ENCODE results near the gene MOB2. TPM values are rescaled to one million over a fixed set of nuclear protein-coding genes. Genes with fewer than 3 reads are reported as not detected.

The MOB2 gene
- total RNA-seq, 1 donor from 2014 or later, result 31.3 TPM

DNA sequence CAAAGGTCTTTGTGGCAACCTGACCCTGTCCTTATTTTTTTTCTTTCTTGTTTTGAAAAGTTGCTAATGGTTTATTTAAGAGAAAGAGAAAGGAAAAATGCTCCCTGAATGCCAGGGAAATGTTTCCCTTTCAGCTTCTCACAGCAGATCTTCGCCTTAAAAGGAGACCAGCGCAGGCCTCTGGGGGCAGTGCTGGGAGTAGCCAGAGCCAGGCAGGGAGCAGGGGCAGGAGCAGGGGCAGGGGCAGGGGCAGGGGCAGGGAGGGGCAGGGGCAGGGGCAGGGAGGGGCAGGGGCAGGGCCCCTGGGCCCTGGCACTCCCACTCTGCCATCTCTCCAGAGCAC, 5.1 kb downstream of the MOB2 start:
- TF ChIP-seq, protein P1, sequence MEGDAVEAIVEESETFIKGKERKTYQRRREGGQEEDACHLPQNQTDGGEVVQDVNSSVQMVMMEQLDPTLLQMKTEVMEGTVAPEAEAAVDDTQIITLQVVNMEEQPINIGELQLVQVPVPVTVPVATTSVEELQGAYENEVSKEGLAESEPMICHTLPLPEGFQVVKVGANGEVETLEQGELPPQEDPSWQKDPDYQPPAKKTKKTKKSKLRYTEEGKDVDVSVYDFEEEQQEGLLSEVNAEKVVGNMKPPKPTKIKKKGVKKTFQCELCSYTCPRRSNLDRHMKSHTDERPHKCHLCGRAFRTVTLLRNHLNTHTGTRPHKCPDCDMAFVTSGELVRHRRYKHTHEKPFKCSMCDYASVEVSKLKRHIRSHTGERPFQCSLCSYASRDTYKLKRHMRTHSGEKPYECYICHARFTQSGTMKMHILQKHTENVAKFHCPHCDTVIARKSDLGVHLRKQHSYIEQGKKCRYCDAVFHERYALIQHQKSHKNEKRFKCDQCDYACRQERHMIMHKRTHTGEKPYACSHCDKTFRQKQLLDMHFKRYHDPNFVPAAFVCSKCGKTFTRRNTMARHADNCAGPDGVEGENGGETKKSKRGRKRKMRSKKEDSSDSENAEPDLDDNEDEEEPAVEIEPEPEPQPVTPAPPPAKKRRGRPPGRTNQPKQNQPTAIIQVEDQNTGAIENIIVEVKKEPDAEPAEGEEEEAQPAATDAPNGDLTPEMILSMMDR (IDR thresholded peaks at IDR 0.05; ENCODE audit: unreplicated experiment), result no peak
- H3K4me3 Mint-ChIP-seq, result no peak overlapping the region
- no peaks in the 10 kb centered on the region for H3K27me3 Mint-ChIP-seq (ENCODE audit: low read depth)
- peaks cover 13% of the 10 kb centered on the region for H3K36me3 Mint-ChIP-seq
- H3K9me3 Mint-ChIP-seq, result no peaks in the 10 kb centered on the region
- H3K27ac Mint-ChIP-seq, result no peak overlapping the region
- no peak for DNase-seq (ENCODE audit: low spot score in 2 of 2, unreplicated experiment in 2 of 2)
- H3K4me1 Mint-ChIP-seq, result peaks cover 5% of the 10 kb centered on the region

DNA sequence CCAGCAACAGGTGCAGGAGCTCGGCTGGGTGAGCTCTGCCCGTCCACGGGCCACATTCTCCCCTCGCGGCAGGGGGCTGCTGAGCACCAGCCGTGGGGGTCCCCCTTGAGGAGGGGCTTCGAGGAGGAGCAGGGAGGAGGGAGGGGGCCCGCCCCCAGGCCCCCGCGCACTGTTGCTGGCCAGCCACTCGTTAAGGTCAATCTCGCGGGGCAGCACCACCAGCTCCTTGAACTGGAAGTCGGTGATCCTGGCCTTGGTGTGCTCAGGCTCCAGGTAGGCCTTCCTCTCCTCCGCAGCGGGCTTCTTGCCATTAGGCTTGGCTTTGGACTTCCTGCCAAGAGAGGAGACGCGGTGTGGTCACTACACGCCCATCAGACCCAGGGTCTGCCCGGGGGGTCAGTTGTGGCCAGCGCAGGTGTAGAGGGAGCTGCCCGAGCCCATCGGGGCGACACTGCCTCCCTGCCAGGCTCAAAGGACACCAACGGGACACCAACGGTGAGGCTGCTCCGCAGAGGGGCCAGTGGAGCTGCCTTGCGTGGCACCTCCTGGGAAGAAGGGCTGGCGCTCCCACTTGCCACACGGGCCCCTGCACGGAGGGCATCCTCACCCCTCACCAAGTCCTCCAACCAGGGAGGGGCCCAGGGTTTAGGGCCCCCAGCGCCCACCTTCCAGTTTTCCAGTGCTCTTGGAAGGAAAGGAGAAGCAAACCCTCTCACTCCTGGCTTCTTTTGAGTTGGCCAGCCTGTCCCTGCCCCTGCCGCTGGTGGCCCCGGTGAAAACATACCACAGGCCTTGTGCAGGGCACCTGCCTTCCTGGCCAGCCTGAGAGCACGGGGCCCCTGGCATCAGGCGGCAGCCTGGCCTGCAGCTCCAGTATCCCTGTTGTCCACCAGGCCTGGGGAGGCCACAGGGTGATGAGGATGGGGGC, 5.8 kb downstream of the MOB2 start:
- no peak overlapping the region for H3K27ac Mint-ChIP-seq

DNA sequence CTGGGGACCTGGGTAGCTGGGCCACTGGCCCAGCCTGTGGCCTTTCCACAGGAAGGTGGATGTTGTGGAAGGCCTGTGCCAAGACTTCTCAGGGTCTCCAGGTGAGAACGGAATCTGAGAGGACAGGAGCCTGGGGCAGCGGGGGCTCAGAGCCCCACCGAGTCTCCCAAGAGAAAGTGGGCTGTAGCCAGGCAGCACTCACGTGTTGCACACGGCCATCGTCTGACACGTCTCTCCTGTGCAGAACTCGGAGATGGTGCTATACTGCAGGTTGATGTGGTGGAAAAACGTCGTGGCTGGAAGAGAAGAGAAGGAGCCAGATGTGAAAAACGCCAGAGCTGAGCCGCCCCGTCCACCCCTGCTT, 6.4 kb downstream of the MOB2 start:
- no peaks in the 10 kb centered on the region for H3K9me3 Mint-ChIP-seq
- peaks cover 2% of the 10 kb centered on the region for H3K4me1 Mint-ChIP-seq
- TF ChIP-seq, protein P1 (IDR thresholded peaks at IDR 0.05; ENCODE audit: unreplicated experiment), result no peak
- H3K4me3 Mint-ChIP-seq, result no peak overlapping the region
- peaks cover 18% of the 10 kb centered on the region for H3K36me3 Mint-ChIP-seq
- DNase-seq (ENCODE audit: low spot score in 2 of 2, unreplicated experiment in 2 of 2), result no peak
- no peak overlapping the region for H3K27ac Mint-ChIP-seq
- no peaks in the 10 kb centered on the region for H3K27me3 Mint-ChIP-seq (ENCODE audit: low read depth)

More for the DNA sequence above, 5.8 kb downstream of the MOB2 start:
- H3K4me3 Mint-ChIP-seq, result no peak overlapping the region
- H3K9me3 Mint-ChIP-seq, result no peaks in the 10 kb centered on the region
- peaks cover 5% of the 10 kb centered on the region for H3K4me1 Mint-ChIP-seq
- H3K27me3 Mint-ChIP-seq (ENCODE audit: low read depth), result no peaks in the 10 kb centered on the region
- no peak for DNase-seq (ENCODE audit: low spot score in 2 of 2, unreplicated experiment in 2 of 2)
- TF ChIP-seq, protein P1 (IDR thresholded peaks at IDR 0.05; ENCODE audit: unreplicated experiment), result no peak
- peaks cover 14% of the 10 kb centered on the region for H3K36me3 Mint-ChIP-seq

DNA sequence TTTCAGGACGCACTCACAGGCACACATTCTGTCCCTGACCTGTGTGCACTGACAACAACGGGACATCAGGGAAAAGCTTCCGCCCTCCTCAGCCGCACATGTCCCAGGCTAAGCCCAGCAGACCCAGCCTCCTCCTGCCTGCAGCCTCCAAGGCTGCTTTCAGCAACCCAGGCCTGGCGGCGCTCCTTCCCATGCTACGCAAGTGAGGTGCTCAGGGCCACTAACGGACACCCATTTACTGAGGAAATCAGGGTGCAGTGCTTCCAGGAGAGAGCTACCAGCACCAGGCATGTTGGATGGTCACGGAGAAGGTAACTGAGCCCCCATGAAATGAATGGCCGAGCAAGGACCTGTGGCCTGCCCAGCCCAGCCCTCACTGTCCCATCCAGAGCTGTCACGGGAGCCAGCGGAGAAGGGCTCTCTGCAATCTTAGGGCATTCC, 6.9 kb downstream of the MOB2 start:
- no peak for DNase-seq (ENCODE audit: low spot score in 2 of 2, unreplicated experiment in 2 of 2)
- Mint-ChIP-seq H3K4me3 (no peak overlapping the region), H3K27ac (no peak overlapping the region), H3K4me1 (no peaks in the 10 kb centered on the region), H3K9me3 (no peaks in the 10 kb centered on the region), H3K27me3 (ENCODE audit: low read depth) (no peaks in the 10 kb centered on the region), H3K36me3 (peaks cover 18% of the 10 kb centered on the region)
- TF ChIP-seq, protein P1 (IDR thresholded peaks at IDR 0.05; ENCODE audit: unreplicated experiment), result no peak

DNA sequence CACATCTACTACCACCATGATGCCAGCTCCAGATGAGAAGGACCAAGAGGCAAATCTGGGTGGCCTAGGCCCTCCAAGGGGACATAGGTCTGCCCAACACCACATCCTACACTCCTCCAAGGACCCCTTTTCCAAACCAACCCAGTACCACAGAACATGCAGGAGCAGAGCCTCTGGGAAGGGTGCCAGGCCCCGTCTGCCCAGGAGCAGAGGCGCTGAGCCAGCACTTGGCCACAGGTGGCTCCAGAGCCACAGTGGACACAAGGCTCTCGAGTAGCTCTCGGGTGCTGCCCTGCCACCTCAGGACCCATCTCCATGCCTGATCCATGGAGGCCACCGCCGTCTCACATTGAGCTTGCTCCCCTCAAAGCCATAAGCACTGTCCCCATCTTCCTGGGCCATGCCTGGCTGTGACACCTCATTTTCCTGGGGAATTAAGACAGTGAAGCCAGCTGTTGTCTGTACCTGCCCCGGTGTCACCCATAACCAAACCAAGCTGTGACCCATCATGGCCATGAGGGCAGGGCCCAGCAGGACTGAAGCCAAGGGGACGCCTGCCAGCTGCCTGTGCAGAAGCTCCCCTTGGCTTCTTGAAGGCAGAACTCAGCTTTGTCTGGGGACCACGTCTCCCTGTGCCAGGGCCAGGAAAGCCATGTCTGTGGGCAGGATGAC, 7.4 kb downstream of the MOB2 start:
- Mint-ChIP-seq H3K4me1 (no peaks in the 10 kb centered on the region), H3K27me3 (ENCODE audit: low read depth) (no peaks in the 10 kb centered on the region), H3K27ac (no peak overlapping the region), H3K9me3 (no peaks in the 10 kb centered on the region), H3K36me3 (peaks cover 20% of the 10 kb centered on the region), H3K4me3 (no peak overlapping the region)
- DNase-seq (ENCODE audit: low spot score in 2 of 2, unreplicated experiment in 2 of 2), result no peak
- TF ChIP-seq, protein P1 (IDR thresholded peaks at IDR 0.05; ENCODE audit: unreplicated experiment), result no peak

Data from mesothelial cell of epicardium (in vitro differentiated cells).